Stimulated activated naive CD8-positive, alpha-beta T cell treated with anti-CD3 and anti-CD28 coated beads, Interleukin-15, Interleukin-2, amounts not matched to agents 100 U/mL and 50 U/mL, for 24 hours (primary cell): ENCODE results near the gene ADK.
"Not testable (repeated sequence)": the region's sequence is repeated elsewhere in the genome, so short reads cannot be mapped to it uniquely, and the experiment has no call there.

ENCODE experiments used
- ATAC-seq: fragments of 150-1000 bp; cut with Tn5 transposase; one replicate; pipeline ENCODE4 v1.10.0; 2021
- DNase-seq: peaks from one replicate; pipeline ENCODE4 v3.0.0; 2021

Gene ADK

GRCh38 chr10:74300074-74300621 is 149.1 kb downstream of the ADK start:
- ATAC-seq, DNase-seq: not testable (repeated sequence)

- ATAC-seq (no peak), DNase-seq (no peak)
These were observed 149.6 kb downstream of the ADK start for GRCh38 chr10:74300666-74301065.

- DNase-seq (no peak), ATAC-seq (no peak)
These were observed 154.7 kb downstream of the ADK start for GRCh38 chr10:74305730-74306129.

GRCh38 chr10:74306227-74306982 is 155.4 kb downstream of the ADK start:
- ATAC-seq (no peak), DNase-seq (no peak)

GRCh38 chr10:74307061-74307651 is 156.1 kb downstream of the ADK start:
- no peak for ATAC-seq

GRCh38 chr10:74310652-74311257 is 159.7 kb downstream of the ADK start:
- DNase-seq = no peak
- no peak for ATAC-seq

More at GRCh38 chr10:74307061-74307651, 156.1 kb downstream of the ADK start:
- no peak for DNase-seq

GRCh38 chr10:74314166-74314565 is 163.1 kb downstream of the ADK start:
- ATAC-seq (no peak), DNase-seq (no peak)

GRCh38 chr10:74320026-74320425 is 169.0 kb downstream of the ADK start:
- no peak for DNase-seq
- no peak for ATAC-seq

- no peak for ATAC-seq
These were observed 169.7 kb downstream of the ADK start for GRCh38 chr10:74320717-74321116.

GRCh38 chr10:74322141-74322540 is 171.1 kb downstream of the ADK start:
- ATAC-seq (no peak), DNase-seq (no peak)

More at GRCh38 chr10:74320717-74321116, 169.7 kb downstream of the ADK start:
- DNase-seq = no peak

GRCh38 chr10:74322565-74322964 is 171.5 kb downstream of the ADK start:
- no peak for DNase-seq
- no peak for ATAC-seq

- DNase-seq (no peak), ATAC-seq (no peak)
These were observed 177.4 kb downstream of the ADK start for GRCh38 chr10:74328388-74328787.

- ATAC-seq (no peak), DNase-seq (no peak)
These were observed 178.9 kb downstream of the ADK start for GRCh38 chr10:74329873-74330272.

GRCh38 chr10:74330646-74331045 is 179.6 kb downstream of the ADK start:
- no peak for ATAC-seq
- no peak for DNase-seq

GRCh38 chr10:74332398-74332797 is 181.4 kb downstream of the ADK start:
- DNase-seq = no peak
- no peak for ATAC-seq

- DNase-seq = no peak
- ATAC-seq = no peak
These were observed 182.2 kb downstream of the ADK start for GRCh38 chr10:74333174-74333573.

- DNase-seq (no peak), ATAC-seq (no peak)
These were observed 183.2 kb downstream of the ADK start for GRCh38 chr10:74334221-74334620.

- DNase-seq = no peak
- no peak for ATAC-seq
These were observed 184.5 kb downstream of the ADK start for GRCh38 chr10:74335501-74335900.

GRCh38 chr10:74337330-74338016 is 186.5 kb downstream of the ADK start:
- ATAC-seq = no peak

GRCh38 chr10:74342991-74343390 is 192.0 kb downstream of the ADK start:
- ATAC-seq = no peak

More at GRCh38 chr10:74337330-74338016, 186.5 kb downstream of the ADK start:
- DNase-seq = no peak

GRCh38 chr10:74343804-74344203 is 192.8 kb downstream of the ADK start:
- ATAC-seq (no peak), DNase-seq (no peak)

More at GRCh38 chr10:74342991-74343390, 192.0 kb downstream of the ADK start:
- DNase-seq = no peak

- ATAC-seq = no peak
- no peak for DNase-seq
These were observed 193.3 kb downstream of the ADK start for GRCh38 chr10:74344306-74344705.
